HepG2 (cell line): ENCODE data around the gene SUSD6. TPM values are rescaled to one million over a fixed set of nuclear protein-coding genes. Genes with fewer than 3 reads are reported as not detected.

Source experiments
- BCLAF1 ChIP-seq: fragments of 450-650 bp; IDR thresholded peaks from 2 replicates; pipeline ENCODE4 v1.6.1; 2017; ENCODE audit warnings: mild to moderate bottlenecking
- ETS1 ChIP-seq: sonication (generic); formaldehyde crosslinking; IDR thresholded peaks from 2 replicates; pipeline ENCODE4 v1.4.0; 2020; ENCODE audit warnings: missing genetic modification reagents
- MAZ ChIP-seq, 2 experiments: sonication (generic) in 1 of 2; formaldehyde crosslinking in 1 of 2; IDR thresholded peaks; 2 replicates each; pipeline versions ENCODE4 v1.5.0 to v1.6.1; 2012 to 2020; ENCODE audit warnings: low read depth in 2 of 2, mild to moderate bottlenecking in 2 of 2, borderline replicate concordance in 1 of 2, improper control_type of control experiment in 1 of 2, low read length in 1 of 2, missing genetic modification reagents in 1 of 2, moderate library complexity in 1 of 2
- PRDM15 ChIP-seq: sonication (generic); formaldehyde crosslinking; IDR thresholded peaks from 2 replicates; pipeline ENCODE4 v1.4.0; 2020; ENCODE audit warnings: missing genetic modification reagents
- STAT6 ChIP-seq: sonication (generic); formaldehyde crosslinking; IDR thresholded peaks from 2 replicates; pipeline ENCODE4 v1.4.0; 2020; ENCODE audit warnings: missing genetic modification reagents, mild to moderate bottlenecking, borderline replicate concordance
- U2AF2 ChIP-seq: fragments of 200-400 bp; formaldehyde crosslinking; IDR thresholded peaks from 2 replicates; pipeline ENCODE4 v1.6.1; 2017; ENCODE audit warnings: low read depth, mild to moderate bottlenecking, low read length
- ZNF337 ChIP-seq: sonication (generic); formaldehyde crosslinking; IDR thresholded peaks from 2 replicates; pipeline ENCODE4 v1.5.1; 2020; ENCODE audit warnings: missing genetic modification reagents, low read depth, mild to moderate bottlenecking, borderline replicate concordance
- ZNF597 ChIP-seq: sonication (generic); formaldehyde crosslinking; IDR thresholded peaks from 2 replicates; pipeline ENCODE4 v1.5.0; 2020; ENCODE audit warnings: missing genetic modification reagents
- ZNF672 ChIP-seq: sonication (generic); formaldehyde crosslinking; IDR thresholded peaks from 2 replicates; pipeline ENCODE4 v1.8.1; 2022; ENCODE audit warnings: missing genetic modification reagents
- ZNF839 ChIP-seq: sonication (generic); formaldehyde crosslinking; IDR thresholded peaks from 2 replicates; pipeline ENCODE4 v1.4.0; 2020; ENCODE audit warnings: missing genetic modification reagents, mild to moderate bottlenecking, borderline replicate concordance
- polyA plus RNA-seq, 8 experiments: library from polyadenylated mRNA; depleted of rRNA in 3 of 8; stranded (reverse) in 7 of 8; unstranded in 1 of 8; fragments of >200 nt; fragmentation: Illumina TruSeq in 4 of 8; extraction: Trizol in 4 of 8; gene quantifications; 2 replicates each; pipeline versions ENCODE4 v1.2.1 to v1.2.3, GENCODE V29; 2011 to 2016; ENCODE audit warnings: low read depth in 4 of 8, missing spikeins in 1 of 8, mixed read lengths in 1 of 8; ENCODE audit not compliant: insufficient read depth in 1 of 8
- total RNA-seq, 5 experiments: library from RNA; depleted of rRNA; stranded (reverse); fragments of >200 nt; fragmentation: Illumina TruSeq; extraction: Trizol; gene quantifications; 2 replicates each; pipeline ENCODE4 v1.2.3, GENCODE V29; 2016; ENCODE audit warnings: low read depth in 1 of 5

Gene SUSD6
- total and polyA plus RNA-seq, 2 of the 13 experiments (the other 11 are each of a cell fraction or from before 2014, with no cell fraction given), result 7.2 to 7.4 TPM

GRCh38 chr14:69701291-69701690, 89.9 kb downstream of the SUSD6 start (continued):
- TF ChIP-seq PRDM15 (CRISPR knock-in tag), result no peak
- no peak for TF ChIP-seq ETS1 (CRISPR knock-in tag)
- TF ChIP-seq ZNF597 (CRISPR knock-in tag), result no peak
- TF ChIP-seq MAZ (IDR thresholded peaks at IDR 0.05; ENCODE audit: borderline replicate concordance, low read depth, low read length), result no peak
- TF ChIP-seq MAZ (CRISPR knock-in tag; IDR thresholded peaks at IDR 0.05; ENCODE audit: low read depth), result no peak
- no peak for TF ChIP-seq ZNF839 (CRISPR knock-in tag)
- no peak for TF ChIP-seq ZNF337
- TF ChIP-seq STAT6 (CRISPR knock-in tag), result no peak
- TF ChIP-seq BCLAF1, result no peak
- TF ChIP-seq U2AF2, result no peak
- TF ChIP-seq ZNF672 (CRISPR knock-in tag), result no peak
